K562 (cell line): Measurements from ENCODE around the gene HIPK2. TPM values are rescaled to one million over a fixed set of nuclear protein-coding genes. Genes with fewer than 3 reads are reported as not detected.

Source experiments
- ATAC-seq: fragments of 200-7000 bp; cut with Tn5 transposase; 3 replicates; pipeline ENCODE4 v1.9.1; 2020; ENCODE audit warnings: moderate library complexity
- BruUV-seq: library from RNA; stranded (reverse); fragments of 400-500 nt; replicated peaks from 2 replicates; lab custom pipeline; 2021; lab: Mats Ljungman, UMichigan
- CTCF ChIA-PET: fragments of 300-600 bp; formaldehyde crosslinking; extraction: SDS; loops from one replicate; lab custom pipeline; 2021; ENCODE audit warnings: low intra/inter-chr PET ratio; lab: Yijun Ruan, JAX
- POLR2A ChIA-PET: fragments of 300-600, 350-650 bp; sonication (Branson Sonifier 250); formaldehyde crosslinking; extraction: SDS; loops from one replicate; lab custom pipeline; 2021; ENCODE audit warnings: antibody characterized with exemption, inconsistent platforms; lab: Yijun Ruan, JAX
- DNase-seq, 4 experiments: peaks; one replicate each; pipeline versions ENCODE4 v3.0.0 to v3.0.0-alpha.2; 2011 to 2018; ENCODE audit warnings: low spot score in 3 of 4, mixed read lengths in 3 of 4; ENCODE audit errors: extremely low read depth in 1 of 4
- FAIRE-seq: peaks from 2 replicates; lab custom pipeline; 2011; peaks lifted over from hg19 to GRCh38; lab: Jason Lieb, UNC
- H2AFZ ChIP-seq: 2 replicates; pipeline ENCODE4 v1.6.0; 2011; ENCODE audit warnings: low read depth, low read length, control low read depth, inconsistent platforms
- H3K27ac ChIP-seq: fragments of 200-600 bp; 3 replicates; pipeline ENCODE4 v1.8.0; 2011; ENCODE audit warnings: low read depth, mild to moderate bottlenecking, control low read depth, inconsistent platforms, low read length, moderate library complexity, mixed read lengths; ENCODE audit errors: extremely low read depth
- H3K27me3 ChIP-seq, 2 experiments: fragments of 300-600 bp in 1 of 2; 2 replicates in 1 of 2; 3 replicates in 1 of 2; pipeline versions ENCODE4 v1.6.0 to v1.8.0; 2011; ENCODE audit warnings: inconsistent platforms in 2 of 2, low read length in 2 of 2, mild to moderate bottlenecking in 1 of 2, mixed read lengths in 1 of 2, moderate library complexity in 1 of 2; ENCODE audit not compliant: control insufficient read depth in 2 of 2, insufficient read depth in 2 of 2
- H3K36me3 ChIP-seq: fragments of 300-600 bp; 3 replicates; pipeline ENCODE4 v1.8.0; 2011; ENCODE audit warnings: mild to moderate bottlenecking, low read length, inconsistent platforms; ENCODE audit not compliant: control insufficient read depth, insufficient read depth
- H3K4me1 ChIP-seq, 2 experiments: fragments of 200-600 bp in 1 of 2; replicated peaks in 1 of 2; 2 replicates in 1 of 2; 3 replicates in 1 of 2; pipeline versions ENCODE4 v1.5.1 to v1.8.0; 2011; ENCODE audit warnings: inconsistent platforms in 2 of 2, low read length in 2 of 2, mild to moderate bottlenecking in 1 of 2, mixed read lengths in 1 of 2, moderate library complexity in 1 of 2; ENCODE audit not compliant: control insufficient read depth in 2 of 2, insufficient read depth in 2 of 2
- H3K4me2 ChIP-seq: 2 replicates; pipeline ENCODE4 v1.6.1; 2011; ENCODE audit warnings: low read length, control low read depth, inconsistent platforms, mixed read lengths; ENCODE audit not compliant: insufficient read depth
- H3K4me3 ChIP-seq: fragments of 200-600 bp; sonication (generic), shearing (Covaris generic); 2 replicates; pipeline ENCODE4 v1.5.1; 2016; ENCODE audit warnings: control low read depth, inconsistent platforms
- H3K79me2 ChIP-seq: fragments of 200-600 bp; 3 replicates; pipeline ENCODE4 v1.8.0; 2011; ENCODE audit warnings: low read length, inconsistent platforms; ENCODE audit not compliant: control insufficient read depth, insufficient read depth
- H3K9ac ChIP-seq, 2 experiments: 2 replicates each; pipeline versions ENCODE4 v1.6.0 to v1.6.1; 2011; ENCODE audit warnings: low read depth in 2 of 2, low read length in 2 of 2, control low read depth in 1 of 2, inconsistent platforms in 1 of 2, mild to moderate bottlenecking in 1 of 2, mixed read lengths in 1 of 2; ENCODE audit not compliant: insufficient read depth in 1 of 2
- H3K9me1 ChIP-seq: one replicate; pipeline ENCODE4 v1.6.0; 2011; ENCODE audit warnings: inconsistent platforms, mild to moderate bottlenecking, low read length, moderate library complexity; ENCODE audit not compliant: control insufficient read depth, insufficient read depth
- H3K9me3 ChIP-seq: replicated peaks from 2 replicates; pipeline ENCODE4 v1.5.1; 2011; ENCODE audit warnings: low read depth, low read length, inconsistent platforms; ENCODE audit not compliant: control insufficient read depth, insufficient read depth
- H4K20me1 ChIP-seq: replicated peaks from 2 replicates; pipeline ENCODE4 v1.6.1; 2011; ENCODE audit warnings: low read length, inconsistent platforms, mixed read lengths; ENCODE audit not compliant: control insufficient read depth, insufficient read depth
- BCOR ChIP-seq: fragments of 450-650 bp; IDR thresholded peaks from 2 replicates; pipeline ENCODE4 v1.6.1; 2016
- CBX1 ChIP-seq: sonication (generic); IDR thresholded peaks from 2 replicates; pipeline ENCODE4 v1.6.1; 2016; ENCODE audit warnings: antibody characterized with exemption, low read depth, mild to moderate bottlenecking
- DNMT1 ChIP-seq: fragments of 450-650 bp; IDR thresholded peaks from 2 replicates; pipeline ENCODE4 v1.6.1; 2016; ENCODE audit warnings: antibody characterized with exemption, mild to moderate bottlenecking
- E2F4 ChIP-seq: sonication (generic); formaldehyde crosslinking; IDR thresholded peaks from 2 replicates; pipeline ENCODE4 v1.8.0; 2022; ENCODE audit warnings: mild to moderate bottlenecking, low read depth, missing genetic modification reagents
- HNRNPH1 ChIP-seq: fragments of 200-400 bp; formaldehyde crosslinking; optimal IDR thresholded peaks from 2 replicates; pipeline ENCODE3; 2017; ENCODE audit warnings: low read depth, mild to moderate bottlenecking, low read length, moderate library complexity
- JUN ChIP-seq, 2 experiments: sonication (generic) in 1 of 2; formaldehyde crosslinking in 1 of 2; IDR thresholded peaks; 2 replicates each; pipeline versions ENCODE4 v1.6.1 to v1.8.0; 2012 to 2022; ENCODE audit warnings: borderline replicate concordance in 2 of 2, mild to moderate bottlenecking in 2 of 2, improper control_type of control experiment in 1 of 2, low read depth in 1 of 2, low read length in 1 of 2, missing genetic modification reagents in 1 of 2
- KAT7 ChIP-seq: sonication (generic); formaldehyde crosslinking; IDR thresholded peaks from 2 replicates; pipeline ENCODE4 v1.8.0; 2022; ENCODE audit warnings: missing genetic modification reagents, mild to moderate bottlenecking, borderline replicate concordance
- KLF6 ChIP-seq: fragments of 250-450 bp; sonication (Bioruptor Pico); IDR thresholded peaks from 2 replicates; pipeline ENCODE4 v1.4.0; 2020; ENCODE audit warnings: mild to moderate bottlenecking, moderate library complexity, borderline replicate concordance
- ZNF134 ChIP-seq: fragments of 250-450 bp; sonication (Bioruptor Pico); conservative IDR thresholded peaks from 2 replicates; pipeline ENCODE4 v1.4.0; 2020
- WGBS: fragments of 100-300 bp; shearing (Covaris generic); methylation state at CpG from one replicate; pipeline ENCODE4 v1.1.6; 2016; ENCODE audit warnings: low coverage, mixed read lengths; ENCODE audit not compliant: insufficient coverage; ENCODE audit errors: missing lambda C conversion rate; 5-methylcytosine and 5-hydroxymethylcytosine counted together
- in situ Hi-C: fragments of 300-500 bp; cut with MboI; formaldehyde crosslinking; loops from 4 replicates; pipeline ENCODE4 v1.15.0; 2018; ENCODE audit warnings: inconsistent platforms, mixed read lengths
- intact Hi-C: fragments of 100-400 bp; cut with micrococcal nuclease; formaldehyde crosslinking; loops from 2 replicates; pipeline ENCODE4 v1.14.2; 2022
- polyA plus RNA-seq, 8 experiments: library from polyadenylated mRNA; depleted of rRNA in 4 of 8; stranded (reverse) in 5 of 8; unstranded in 3 of 8; fragments of >200 nt; fragmentation: Nextera tagmentation in 2 of 8; fragmentation: Illumina TruSeq in 1 of 8; extraction: Ambion mirVana in 2 of 8; extraction: Trizol in 1 of 8; gene quantifications; 2 replicates each; pipeline versions ENCODE4 v1.2.1 to v1.2.3, GENCODE V29; 2011 to 2014; ENCODE audit warnings: inconsistent platforms in 1 of 8, missing spikeins in 1 of 8
- total RNA-seq, 7 experiments: library from RNA; depleted of rRNA in 6 of 7; stranded (reverse); fragments of >200 nt in 6 of 7; fragmentation: Illumina TruSeq in 2 of 7; extraction: Trizol in 2 of 7; gene quantifications; 2 replicates each; pipeline versions ENCODE4 v1.2.1 to v1.2.3, GENCODE V29; 2011 to 2021; ENCODE audit warnings: low replicate concordance in 1 of 7
- TF ChIP-seq, protein P1 (sequence below), 2 experiments: fragments of 150-350 bp in 1 of 2; IDR thresholded peaks; 2 replicates each; pipeline ENCODE4 v1.6.1; 2012 to 2016; ENCODE audit warnings: low read depth in 2 of 2, low read length in 2 of 2, mild to moderate bottlenecking in 1 of 2, moderate library complexity in 1 of 2
- TF ChIP-seq, protein P2 (sequence below): fragments of 250-450 bp; sonication (Bioruptor Pico); IDR thresholded peaks from 2 replicates; pipeline ENCODE4 v1.5.0; 2021

HIPK2 gene
- total and polyA plus RNA-seq, 9 of the 15 experiments (the other 6 are each of a cell fraction or from before 2014, with no cell fraction given): 0.69 to 19.8 (median 5.1) TPM

DNA sequence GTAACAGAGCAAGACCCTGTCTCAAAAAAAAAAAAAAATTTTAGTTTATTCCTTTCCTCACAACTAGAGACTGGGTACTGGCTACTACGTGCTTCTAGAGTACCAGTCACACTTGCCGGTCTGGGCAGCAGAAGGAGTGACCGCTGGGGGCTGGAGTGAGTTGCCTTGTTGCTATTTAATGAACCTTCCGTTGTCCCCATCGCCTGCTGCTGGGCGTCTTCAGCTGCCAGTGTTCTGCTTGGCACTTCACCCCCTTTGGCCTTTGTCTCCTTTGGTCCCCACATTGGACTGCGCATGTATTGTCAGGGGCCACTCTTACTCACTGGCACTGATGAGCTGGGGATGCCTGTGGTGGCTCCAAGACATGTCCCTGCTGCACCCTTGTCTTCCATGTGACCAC lies 143.7 kb downstream of the HIPK2 start:
- 88% methylated on average over 7 of the region's 7 CpGs for WGBS
- no peaks in the 10 kb centered on the region for H4K20me1 ChIP-seq
- no peak overlapping the region for H3K4me3 ChIP-seq
- TF ChIP-seq KAT7 (CRISPR knock-in tag) (no peak), BCOR (no peak), KLF6 (CRISPR knock-in tag) (no peak), HNRNPH1 (no peak), DNMT1 (no peak), E2F4 (no peak), ZNF134 (CRISPR knock-in tag) (no peak), CBX1 (no peak), JUN (IDR thresholded peaks at IDR 0.05; ENCODE audit: borderline replicate concordance, low read depth, low read length) (no peak), JUN (CRISPR knock-in tag; IDR thresholded peaks at IDR 0.05; ENCODE audit: borderline replicate concordance) (no peak)
- TF ChIP-seq, protein P1, sequence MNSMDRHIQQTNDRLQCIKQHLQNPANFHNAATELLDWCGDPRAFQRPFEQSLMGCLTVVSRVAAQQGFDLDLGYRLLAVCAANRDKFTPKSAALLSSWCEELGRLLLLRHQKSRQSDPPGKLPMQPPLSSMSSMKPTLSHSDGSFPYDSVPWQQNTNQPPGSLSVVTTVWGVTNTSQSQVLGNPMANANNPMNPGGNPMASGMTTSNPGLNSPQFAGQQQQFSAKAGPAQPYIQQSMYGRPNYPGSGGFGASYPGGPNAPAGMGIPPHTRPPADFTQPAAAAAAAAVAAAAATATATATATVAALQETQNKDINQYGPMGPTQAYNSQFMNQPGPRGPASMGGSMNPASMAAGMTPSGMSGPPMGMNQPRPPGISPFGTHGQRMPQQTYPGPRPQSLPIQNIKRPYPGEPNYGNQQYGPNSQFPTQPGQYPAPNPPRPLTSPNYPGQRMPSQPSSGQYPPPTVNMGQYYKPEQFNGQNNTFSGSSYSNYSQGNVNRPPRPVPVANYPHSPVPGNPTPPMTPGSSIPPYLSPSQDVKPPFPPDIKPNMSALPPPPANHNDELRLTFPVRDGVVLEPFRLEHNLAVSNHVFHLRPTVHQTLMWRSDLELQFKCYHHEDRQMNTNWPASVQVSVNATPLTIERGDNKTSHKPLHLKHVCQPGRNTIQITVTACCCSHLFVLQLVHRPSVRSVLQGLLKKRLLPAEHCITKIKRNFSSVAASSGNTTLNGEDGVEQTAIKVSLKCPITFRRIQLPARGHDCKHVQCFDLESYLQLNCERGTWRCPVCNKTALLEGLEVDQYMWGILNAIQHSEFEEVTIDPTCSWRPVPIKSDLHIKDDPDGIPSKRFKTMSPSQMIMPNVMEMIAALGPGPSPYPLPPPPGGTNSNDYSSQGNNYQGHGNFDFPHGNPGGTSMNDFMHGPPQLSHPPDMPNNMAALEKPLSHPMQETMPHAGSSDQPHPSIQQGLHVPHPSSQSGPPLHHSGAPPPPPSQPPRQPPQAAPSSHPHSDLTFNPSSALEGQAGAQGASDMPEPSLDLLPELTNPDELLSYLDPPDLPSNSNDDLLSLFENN (IDR thresholded peaks at IDR 0.05; ENCODE audit: low read depth in 2 of 2, low read length in 2 of 2): no peak
- TF ChIP-seq, protein P2, sequence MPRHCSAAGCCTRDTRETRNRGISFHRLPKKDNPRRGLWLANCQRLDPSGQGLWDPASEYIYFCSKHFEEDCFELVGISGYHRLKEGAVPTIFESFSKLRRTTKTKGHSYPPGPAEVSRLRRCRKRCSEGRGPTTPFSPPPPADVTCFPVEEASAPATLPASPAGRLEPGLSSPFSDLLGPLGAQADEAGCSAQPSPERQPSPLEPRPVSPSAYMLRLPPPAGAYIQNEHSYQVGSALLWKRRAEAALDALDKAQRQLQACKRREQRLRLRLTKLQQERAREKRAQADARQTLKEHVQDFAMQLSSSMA (CRISPR knock-in tag): no peak
- intact Hi-C loops (no loop called here), in situ Hi-C loops (no loop called here)
- H3K9ac ChIP-seq: no peak overlapping the region
- H3K79me2 ChIP-seq: no peaks in the 10 kb centered on the region
- no peaks in the 10 kb centered on the region for H3K27me3 ChIP-seq
- ChIA-PET POLR2A (interaction anchor here (0.6 kb wide), 1 partner anchor 806 kb away, joined by 5 read pairs; no protein-coding TSS in a partner anchor), CTCF (interaction anchor here (0.7 kb wide), 2 partner anchors 35 to 255 kb away, joined by 3 to 5 read pairs; no protein-coding TSS in a partner anchor)
- BruUV-seq: no TSS peak
- ATAC-seq (no peak), FAIRE-seq (no peak), DNase-seq (no peak)
- H3K27ac ChIP-seq: no peak overlapping the region
- no peaks in the 10 kb centered on the region for H3K9me3 ChIP-seq
- peaks cover 13 to 20% of the 10 kb centered on the region in 2 experiments; a peak in 4 of 5 replicates for H3K4me1 ChIP-seq
- H3K4me2 ChIP-seq: no peak overlapping the region
- no peak overlapping the region for H2AFZ ChIP-seq
- peaks cover 4% of the 10 kb centered on the region for H3K36me3 ChIP-seq
- H3K9me1 ChIP-seq: peaks cover 3% of the 10 kb centered on the region
